SK-N-MC (cell line): ENCODE measurements around the gene C1QTNF5.

Experiments
- EZH2 ChIP-seq: fragments of 200-600 bp; sonication (generic); IDR thresholded peaks from one replicate; pipeline ENCODE4 v1.6.1; 2017; ENCODE audit warnings: antibody characterized with exemption
- POLR2AphosphoS5 ChIP-seq: IDR thresholded peaks from 2 replicates; pipeline ENCODE4 v1.6.1; 2012; ENCODE audit warnings: mild to moderate bottlenecking, low read depth, low read length, borderline replicate concordance

- TF ChIP-seq POLR2AphosphoS5: no peak
- TF ChIP-seq EZH2: no peak
Measured at GRCh38 chr11:119355091-119355843, 14.6 kb upstream of the C1QTNF5 start.
